Erythroblast (primary cell): ENCODE measurements around the gene AQP1.

ENCODE experiments used
- GATA1 ChIP-seq: IDR thresholded peaks from 2 replicates; pipeline ENCODE4 v1.6.1; 2011; ENCODE audit warnings: low read depth, mild to moderate bottlenecking, control low read depth, low read length, moderate library complexity
- POLR2A ChIP-seq: IDR thresholded peaks from 2 replicates; pipeline ENCODE4 v1.6.1; 2011; ENCODE audit warnings: mild to moderate bottlenecking, low read length

GRCh38 chr7:30896783-30897637 is 14.6 kb upstream of the AQP1 start:
- TF ChIP-seq POLR2A (no peak), GATA1 (no peak)
